GM19438 (cell line): Measurements from ENCODE around the gene KCNIP4.

Experiments
- ATAC-seq: cut with Tn5 transposase; IDR thresholded peaks from one replicate; pipeline ENCODE4 v1.9.1; 2021; ENCODE audit warnings: low read depth; ENCODE audit not compliant: unreplicated experiment

Gene KCNIP4

GRCh38 chr4:21012851-21013331 is 935.7 kb downstream of the KCNIP4 start:
- ATAC-seq = no peak

- no peak for ATAC-seq
Measured at GRCh38 chr4:21011106-21011505, 937.5 kb downstream of the KCNIP4 start.

GRCh38 chr4:21009956-21010355 is 938.6 kb downstream of the KCNIP4 start:
- no peak for ATAC-seq

- no peak for ATAC-seq
Measured at GRCh38 chr4:21005647-21006046, 942.9 kb downstream of the KCNIP4 start.

GRCh38 chr4:21002976-21003375 is 945.6 kb downstream of the KCNIP4 start:
- ATAC-seq = no peak

- ATAC-seq = no peak
Measured at GRCh38 chr4:21002286-21002685, 946.3 kb downstream of the KCNIP4 start.

GRCh38 chr4:21001490-21001889 is 947.1 kb downstream of the KCNIP4 start:
- no peak for ATAC-seq

GRCh38 chr4:20997886-20998285 is 950.7 kb downstream of the KCNIP4 start:
- ATAC-seq = no peak

GRCh38 chr4:20995610-20996009 is 953.0 kb downstream of the KCNIP4 start:
- no peak for ATAC-seq

- ATAC-seq = no peak
Measured at GRCh38 chr4:20995015-20995414, 953.6 kb downstream of the KCNIP4 start.

GRCh38 chr4:20992002-20992401 is 956.6 kb downstream of the KCNIP4 start:
- ATAC-seq = no peak

GRCh38 chr4:20987191-20987590 is 961.4 kb downstream of the KCNIP4 start:
- no peak for ATAC-seq

- ATAC-seq = no peak
Measured at GRCh38 chr4:20984576-20984836, 964.1 kb downstream of the KCNIP4 start.

GRCh38 chr4:20983763-20984575 is 964.6 kb downstream of the KCNIP4 start:
- ATAC-seq = no peak

GRCh38 chr4:20982544-20982943 is 966.0 kb downstream of the KCNIP4 start:
- no peak for ATAC-seq

GRCh38 chr4:20960291-20960690 is 988.3 kb downstream of the KCNIP4 start:
- no peak for ATAC-seq

- ATAC-seq = no peak
Measured at GRCh38 chr4:20954541-20954940, 994.0 kb downstream of the KCNIP4 start.

- no peak for ATAC-seq
Measured at GRCh38 chr4:20944961-20945360, 1003.6 kb downstream of the KCNIP4 start.

- ATAC-seq = no peak
Measured at GRCh38 chr4:20944451-20944850, 1004.1 kb downstream of the KCNIP4 start.

- ATAC-seq = no peak
Measured at GRCh38 chr4:20938204-20938603, 1010.4 kb downstream of the KCNIP4 start.

- ATAC-seq = no peak
Measured at GRCh38 chr4:20926529-20926928, 1022.0 kb downstream of the KCNIP4 start.

- no peak for ATAC-seq
Measured at GRCh38 chr4:20925176-20925575, 1023.4 kb downstream of the KCNIP4 start.

- ATAC-seq = no peak
Measured at GRCh38 chr4:20922962-20923361, 1025.6 kb downstream of the KCNIP4 start.
